Measurements from ENCODE around the gene CLEC5A.
"Not testable (repeated sequence)": the region's sequence is repeated elsewhere in the genome, so short reads cannot be mapped to it uniquely, and the experiment has no call there.

Gene CLEC5A

GRCh38 chr7:141928845-141929195, 18.0 kb downstream of the CLEC5A start:
- H3K4me3 ChIP-seq (replicated peaks; ENCODE audit: low read depth, low read length) = no peak overlapping the region
- DNase-seq (ENCODE audit: low read depth) = no peak
- TF ChIP-seq CTCF (IDR thresholded peaks at IDR 0.05; ENCODE audit: low read length, missing control alignments) = no peak

GRCh38 chr7:141928146-141928844, 18.5 kb downstream of the CLEC5A start:
- no peak for TF ChIP-seq CTCF (IDR thresholded peaks at IDR 0.05; ENCODE audit: low read length, missing control alignments)
- H3K4me3 ChIP-seq (replicated peaks; ENCODE audit: low read depth, low read length) = no peak overlapping the region
- DNase-seq (ENCODE audit: low read depth) = no peak

GRCh38 chr7:141920281-141920680, 26.5 kb downstream of the CLEC5A start:
- H3K4me3 ChIP-seq (replicated peaks; ENCODE audit: low read depth, low read length) = no peak overlapping the region
- TF ChIP-seq CTCF (IDR thresholded peaks at IDR 0.05; ENCODE audit: low read length, missing control alignments) = no peak
- no peak for DNase-seq (ENCODE audit: low read depth)

GRCh38 chr7:141916099-141916498, 30.7 kb downstream of the CLEC5A start, which contains the start of gene OR9A4:
Gene OR9A4, plus strand, starts transcription at chr7:141916399. Its CDS starts 2,477 bp downstream, at chr7:141918876.
- DNase-seq (ENCODE audit: low read depth) = no peak
- H3K4me3 ChIP-seq (replicated peaks; ENCODE audit: low read depth, low read length) = no peak within 1 kb of the TSS
- TF ChIP-seq CTCF (IDR thresholded peaks at IDR 0.05; ENCODE audit: low read length, missing control alignments) = no peak

GRCh38 chr7:141915565-141915964, 31.2 kb downstream of the CLEC5A start:
- no peak for DNase-seq (ENCODE audit: low read depth)
- no peak for TF ChIP-seq CTCF (IDR thresholded peaks at IDR 0.05; ENCODE audit: low read length, missing control alignments)
- no peak overlapping the region for H3K4me3 ChIP-seq (replicated peaks; ENCODE audit: low read depth, low read length)

DNA sequence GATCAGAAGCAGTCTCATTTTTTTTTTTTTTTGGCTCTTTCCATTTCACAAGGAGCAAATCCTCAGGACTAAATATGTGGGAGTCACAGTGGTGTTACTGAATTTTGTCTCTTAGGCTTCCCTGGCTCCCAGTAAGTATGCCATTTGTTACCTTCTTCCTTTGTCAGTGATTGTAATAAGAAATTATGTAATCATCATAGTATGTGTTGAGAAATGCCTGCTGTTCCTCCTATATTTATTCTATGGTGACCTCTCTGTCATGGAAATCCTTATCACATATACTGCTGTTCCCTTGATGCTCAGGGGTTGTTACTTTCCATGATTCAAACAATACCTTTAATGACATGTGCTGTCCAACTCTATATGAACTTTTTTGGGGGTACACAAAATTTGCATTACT, 35.4 kb downstream of the CLEC5A start:
- no peak overlapping the region for H3K4me3 ChIP-seq (replicated peaks; ENCODE audit: low read depth, low read length)
- no peak for TF ChIP-seq CTCF (IDR thresholded peaks at IDR 0.05; ENCODE audit: low read length, missing control alignments)
- no peak for DNase-seq (ENCODE audit: low read depth)

DNA sequence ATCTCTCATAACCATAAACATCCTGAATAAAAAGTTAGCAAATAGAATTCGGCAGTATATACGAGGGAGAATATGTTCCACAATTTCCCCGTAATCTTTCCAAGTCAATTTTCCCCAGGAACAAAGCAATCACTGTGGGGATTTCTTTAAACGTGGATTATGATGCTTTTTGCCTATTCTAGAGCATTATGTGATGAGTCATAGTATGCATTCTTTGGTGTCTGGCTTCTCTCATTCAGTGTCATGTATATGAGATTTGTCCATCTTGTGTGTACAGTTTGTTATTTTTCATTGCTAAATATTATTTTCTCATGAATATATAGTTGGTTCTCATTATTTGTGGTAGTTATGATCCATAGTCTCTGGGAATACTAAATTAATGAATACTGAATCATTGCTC, 40.5 kb downstream of the CLEC5A start:
- no peak for TF ChIP-seq CTCF (IDR thresholded peaks at IDR 0.05; ENCODE audit: low read length, missing control alignments)
- no peak for DNase-seq (ENCODE audit: low read depth)
- no peak overlapping the region for H3K4me3 ChIP-seq (replicated peaks; ENCODE audit: low read depth, low read length)

- not testable (repeated sequence) for H3K4me3 ChIP-seq (replicated peaks; ENCODE audit: low read depth, low read length); DNase-seq (ENCODE audit: low read depth)
Measured at GRCh38 chr7:141899366-141899765, 47.4 kb downstream of the CLEC5A start.
